ENCODE results near the gene FFAR2.

- TF ChIP-seq CTCF (IDR thresholded peaks at IDR 0.05) (no peak), POLR2A (IDR thresholded peaks at IDR 0.05) (no peak)
These were observed 10.1 kb downstream of the FFAR2 start for GRCh38 chr19:35458192-35458591.
